Measurements from ENCODE around the gene MEF2C. TPM values are rescaled to one million over a fixed set of nuclear protein-coding genes. Genes with fewer than 3 reads are reported as not detected.
A peak's percentile ranks its signal among the peaks of the same experiment; 100 is the strongest.
"Not testable (repeated sequence)": the region's sequence is repeated elsewhere in the genome, so short reads cannot be mapped to it uniquely, and the experiment has no call there.

Gene MEF2C
- total RNA-seq, 2 donors from 2014 or later: 0.77 TPM; not detected in 1

- ATAC-seq (replicated peaks): no peak
- no peak overlapping the region for H3K4me3 Mint-ChIP-seq
- H3K36me3 Mint-ChIP-seq (ENCODE audit: low read depth): no peaks in the 10 kb centered on the region
- H3K27me3 Mint-ChIP-seq: peaks cover 12% of the 10 kb centered on the region
- peaks cover 1% of the 10 kb centered on the region for H3K9me3 Mint-ChIP-seq
- H3K4me1 Mint-ChIP-seq: no peaks in the 10 kb centered on the region
- H3K27ac Mint-ChIP-seq: no peak overlapping the region
These were observed 79.7 kb downstream of the MEF2C start for GRCh38 chr5:88803309-88803708.

DNA sequence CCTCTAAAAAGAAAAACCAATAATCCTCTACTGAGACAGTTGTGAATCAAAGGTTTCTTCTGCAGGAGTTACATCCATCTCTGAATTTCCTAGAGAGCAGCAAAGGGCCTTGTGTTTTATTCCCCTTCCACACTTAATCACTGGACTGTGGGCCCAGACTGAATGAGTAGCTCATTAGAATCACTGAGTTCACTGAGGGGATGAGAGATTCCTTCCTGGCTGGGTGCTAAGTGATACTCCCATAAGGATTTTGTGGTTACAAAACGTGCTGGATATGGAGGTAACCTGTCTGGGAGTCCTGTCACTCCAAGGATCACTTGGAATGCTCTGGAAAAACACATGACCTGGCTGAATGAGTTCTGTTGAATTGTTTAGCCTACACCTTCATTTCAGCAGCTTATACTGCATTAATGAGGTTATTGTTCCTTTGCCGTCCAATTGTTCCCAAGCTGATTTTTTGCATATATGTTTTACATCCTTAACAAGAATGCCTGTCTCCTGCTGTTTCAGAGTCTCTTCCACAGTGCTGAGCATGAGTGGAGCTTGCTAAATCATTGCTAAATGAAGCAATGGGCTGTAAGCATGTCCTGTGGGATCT, 82.9 kb downstream of the MEF2C start:
- no peak for ATAC-seq (replicated peaks)
- Mint-ChIP-seq H3K4me1 (no peaks in the 10 kb centered on the region), H3K27ac (no peak overlapping the region), H3K9me3 (peaks cover 4% of the 10 kb centered on the region), H3K4me3 (no peak overlapping the region), H3K27me3 (peaks cover 12% of the 10 kb centered on the region), H3K36me3 (ENCODE audit: low read depth) (no peaks in the 10 kb centered on the region)

DNA sequence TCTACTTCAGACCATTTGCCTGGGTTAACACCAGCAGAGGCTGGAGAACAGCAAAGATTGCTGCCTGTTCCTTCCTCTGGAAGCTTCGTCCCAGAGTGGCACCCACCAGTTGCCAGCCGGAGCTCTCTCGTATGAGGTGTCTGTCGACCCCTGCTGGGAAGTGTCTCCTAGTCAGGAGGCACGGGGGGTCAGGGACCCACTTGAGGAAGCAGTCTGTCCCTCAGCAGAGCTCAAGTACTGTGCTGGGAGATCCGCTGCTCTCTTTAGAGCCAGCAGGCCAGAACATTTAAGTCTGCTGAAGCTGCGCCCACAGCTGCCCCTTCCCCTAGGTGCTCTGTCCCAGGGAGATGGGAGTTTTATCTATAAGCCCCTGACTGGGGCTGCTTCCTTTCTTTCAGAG, 84.1 kb downstream of the MEF2C start:
- H3K27me3 Mint-ChIP-seq; H3K27ac Mint-ChIP-seq; H3K9me3 Mint-ChIP-seq; H3K36me3 Mint-ChIP-seq (ENCODE audit: low read depth); H3K4me3 Mint-ChIP-seq; H3K4me1 Mint-ChIP-seq; ATAC-seq (replicated peaks): not testable (repeated sequence)

DNA sequence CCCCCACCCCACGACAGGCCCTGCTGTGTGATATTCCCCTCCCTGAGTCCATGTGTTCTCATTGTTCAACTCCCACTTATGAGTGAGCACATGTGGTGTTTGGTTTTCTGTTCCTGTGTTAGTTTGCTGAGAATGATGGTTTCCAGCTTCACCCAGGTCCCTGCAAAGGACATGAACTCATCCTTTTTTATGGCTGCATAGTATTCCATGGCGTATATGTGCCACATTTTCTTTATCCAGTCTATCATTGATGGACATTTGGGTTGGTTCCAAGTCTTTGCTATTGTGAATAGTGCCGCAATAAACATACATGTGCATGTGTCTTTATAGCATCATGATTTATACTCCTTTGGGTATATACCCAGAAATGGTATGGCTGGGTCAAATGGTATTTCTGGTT, 89.2 kb downstream of the MEF2C start:
- not testable (repeated sequence) for ATAC-seq (replicated peaks); H3K36me3 Mint-ChIP-seq (ENCODE audit: low read depth); H3K9me3 Mint-ChIP-seq; H3K4me3 Mint-ChIP-seq; H3K27me3 Mint-ChIP-seq; H3K4me1 Mint-ChIP-seq; H3K27ac Mint-ChIP-seq

DNA sequence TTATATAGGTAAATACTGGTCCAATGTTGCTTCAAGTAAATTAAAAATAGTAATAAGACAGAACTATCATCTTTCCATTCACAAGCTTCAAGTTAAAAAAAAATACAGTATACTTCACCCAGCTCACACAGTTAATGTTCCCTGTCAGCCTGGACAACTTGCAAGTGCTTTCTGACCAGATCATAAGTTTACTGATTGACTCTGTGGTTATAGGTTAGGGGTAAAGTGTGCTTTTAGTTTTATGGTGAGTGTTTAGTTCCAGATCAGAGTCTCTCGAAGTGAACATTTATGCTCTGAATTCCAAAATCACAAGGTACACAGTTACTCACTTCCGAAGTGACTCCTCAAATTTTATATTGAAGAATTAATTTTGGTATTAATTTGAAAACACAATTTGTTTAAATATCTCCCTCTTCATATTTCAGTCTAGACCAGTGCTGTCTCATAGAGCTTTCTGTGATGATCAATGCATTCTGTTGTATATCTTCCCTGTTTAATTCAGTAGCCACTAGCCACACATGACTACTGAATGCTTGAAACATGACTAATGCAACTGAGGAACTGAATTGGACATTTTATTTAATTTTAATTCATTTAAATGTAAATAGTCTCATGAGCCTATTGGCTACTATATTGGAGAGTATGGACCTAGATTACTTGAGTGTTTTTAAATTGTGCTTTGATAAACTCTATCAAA, 90.7 kb downstream of the MEF2C start:
- no peak overlapping the region for H3K4me3 Mint-ChIP-seq
- no peaks in the 10 kb centered on the region for H3K9me3 Mint-ChIP-seq
- no peaks in the 10 kb centered on the region for H3K27me3 Mint-ChIP-seq
- no peak for ATAC-seq (replicated peaks)
- H3K36me3 Mint-ChIP-seq (ENCODE audit: low read depth): no peaks in the 10 kb centered on the region
- no peaks in the 10 kb centered on the region for H3K4me1 Mint-ChIP-seq
- no peak overlapping the region for H3K27ac Mint-ChIP-seq

DNA sequence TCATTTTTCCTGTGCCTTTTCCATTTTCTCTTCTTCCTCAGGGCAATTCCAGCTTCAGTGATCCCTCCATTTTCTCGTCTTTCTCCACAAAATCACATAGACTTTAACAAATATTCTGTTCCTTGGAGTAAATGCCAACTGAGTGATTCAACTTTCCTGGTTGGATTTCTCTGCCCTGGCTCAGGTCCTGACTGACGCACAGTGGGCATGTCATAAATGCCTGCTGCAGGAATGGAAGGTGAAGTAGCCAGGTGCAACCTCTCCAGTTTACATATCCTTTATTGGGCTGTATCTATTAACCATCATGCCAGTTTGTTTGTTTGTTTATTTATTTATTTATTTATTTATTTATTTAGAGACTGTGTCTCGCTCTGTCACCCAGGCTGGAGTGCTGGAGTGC, 95.1 kb downstream of the MEF2C start:
- Mint-ChIP-seq H3K36me3 (ENCODE audit: low read depth) (no peaks in the 10 kb centered on the region), H3K27me3 (no peaks in the 10 kb centered on the region), H3K9me3 (no peaks in the 10 kb centered on the region), H3K4me1 (peaks cover 3% of the 10 kb centered on the region), H3K4me3 (no peak overlapping the region), H3K27ac (no peak overlapping the region)
- ATAC-seq (replicated peaks): no peak

GRCh38 chr5:88786789-88787188, 96.2 kb downstream of the MEF2C start:
- no peak overlapping the region for H3K4me3 Mint-ChIP-seq
- H3K36me3 Mint-ChIP-seq (ENCODE audit: low read depth): no peaks in the 10 kb centered on the region
- H3K27me3 Mint-ChIP-seq: no peaks in the 10 kb centered on the region
- H3K27ac Mint-ChIP-seq: no peak overlapping the region
- H3K4me1 Mint-ChIP-seq: peaks cover 3% of the 10 kb centered on the region
- H3K9me3 Mint-ChIP-seq: no peaks in the 10 kb centered on the region
- ATAC-seq (replicated peaks): no peak

DNA sequence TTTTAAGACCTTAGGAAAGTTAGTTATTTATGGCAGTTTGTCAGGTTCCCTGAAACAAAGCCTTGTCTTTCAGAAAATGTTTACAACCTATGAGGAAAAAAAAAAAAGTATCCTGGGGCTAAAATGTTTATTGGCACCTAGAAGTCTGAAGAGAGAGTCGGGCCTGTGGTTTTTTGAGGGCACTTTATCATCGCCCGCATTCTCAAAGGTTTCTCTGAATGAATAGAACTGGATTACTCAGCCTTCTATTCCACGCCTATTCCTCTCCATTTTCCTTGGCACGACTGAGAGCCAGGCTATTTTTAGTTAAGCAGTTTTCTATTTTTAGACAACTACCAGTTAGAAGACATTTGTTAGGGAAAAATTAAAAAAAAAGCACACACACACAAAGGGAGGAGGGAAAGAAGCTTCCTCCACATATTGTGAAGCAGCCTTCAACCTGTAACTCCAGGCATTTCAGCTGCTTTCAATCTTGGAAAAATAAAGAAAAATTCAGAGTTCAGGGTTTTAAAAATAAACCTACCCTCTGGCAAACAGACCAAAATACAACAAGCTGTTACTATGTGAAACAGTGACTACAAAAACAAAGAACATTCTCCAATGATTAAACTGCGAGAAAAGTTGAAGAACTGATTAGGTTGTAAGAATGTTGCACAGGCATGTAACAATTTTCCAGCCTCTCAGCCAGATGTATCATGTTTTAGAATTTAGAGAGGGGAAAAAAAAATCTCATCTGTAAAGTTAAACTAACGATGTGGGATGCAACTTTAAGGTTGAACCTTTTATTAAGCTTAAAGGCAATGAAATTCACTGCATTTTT, 97.0 kb downstream of the MEF2C start:
- H3K9me3 Mint-ChIP-seq: no peaks in the 10 kb centered on the region
- ATAC-seq (replicated peaks): peak; percentile 90
- H3K36me3 Mint-ChIP-seq (ENCODE audit: low read depth): no peaks in the 10 kb centered on the region
- H3K4me3 Mint-ChIP-seq: peak overlapping the region; percentile 32
- peaks cover 3% of the 10 kb centered on the region for H3K4me1 Mint-ChIP-seq
- H3K27me3 Mint-ChIP-seq: no peaks in the 10 kb centered on the region
- H3K27ac Mint-ChIP-seq: no peak overlapping the region

DNA sequence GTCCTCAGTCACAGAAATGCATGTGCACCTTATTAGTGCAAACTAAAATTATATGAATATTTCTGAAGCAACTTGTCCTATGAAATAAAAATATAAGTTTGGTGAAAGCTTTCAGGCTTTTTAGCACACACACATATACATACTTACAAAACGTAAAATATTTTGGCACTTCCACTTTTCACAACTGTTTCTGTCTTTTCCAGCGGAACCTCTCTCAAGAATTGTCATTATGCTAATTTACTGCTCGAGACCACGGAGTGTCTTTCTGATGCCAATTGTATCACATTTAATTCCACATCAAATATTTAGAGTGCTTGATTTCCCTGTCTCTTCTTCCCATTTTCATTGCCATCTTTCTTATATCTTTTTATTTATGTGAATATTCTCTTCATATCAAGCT, 100.4 kb downstream of the MEF2C start:
- H3K36me3 Mint-ChIP-seq (ENCODE audit: low read depth): no peaks in the 10 kb centered on the region
- H3K4me3 Mint-ChIP-seq: no peak overlapping the region
- peaks cover 3% of the 10 kb centered on the region for H3K4me1 Mint-ChIP-seq
- no peak for ATAC-seq (replicated peaks)
- no peaks in the 10 kb centered on the region for H3K9me3 Mint-ChIP-seq
- H3K27ac Mint-ChIP-seq: no peak overlapping the region
- H3K27me3 Mint-ChIP-seq: peaks cover 4% of the 10 kb centered on the region

DNA sequence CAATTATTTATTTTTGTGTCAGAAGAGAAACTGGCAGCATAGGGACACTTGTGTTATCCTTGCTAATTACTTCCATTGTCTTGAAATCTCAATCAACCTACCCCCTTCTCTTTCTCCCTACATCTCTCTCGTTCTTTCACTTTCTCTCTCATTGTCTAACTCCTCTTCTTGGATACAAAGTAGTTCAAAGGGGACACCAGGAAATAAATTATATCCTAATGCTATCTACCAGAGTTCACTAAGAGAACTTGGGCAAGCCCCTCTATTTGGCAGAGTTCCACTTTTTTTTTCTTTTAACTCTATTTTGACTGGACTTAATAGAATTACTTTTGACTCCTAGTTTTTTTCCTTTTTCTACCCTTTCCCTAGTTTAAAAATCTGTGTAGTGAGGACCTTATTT, 102.2 kb downstream of the MEF2C start:
- ATAC-seq (replicated peaks): no peak
- no peak overlapping the region for H3K27ac Mint-ChIP-seq
- peaks cover 1% of the 10 kb centered on the region for H3K4me1 Mint-ChIP-seq
- H3K36me3 Mint-ChIP-seq (ENCODE audit: low read depth): no peaks in the 10 kb centered on the region
- H3K27me3 Mint-ChIP-seq: peaks cover 4% of the 10 kb centered on the region
- no peak overlapping the region for H3K4me3 Mint-ChIP-seq
- no peaks in the 10 kb centered on the region for H3K9me3 Mint-ChIP-seq

GRCh38 chr5:88778736-88779135, 104.2 kb downstream of the MEF2C start:
- Mint-ChIP-seq H3K36me3 (ENCODE audit: low read depth) (no peaks in the 10 kb centered on the region), H3K4me1 (no peaks in the 10 kb centered on the region), H3K4me3 (no peak overlapping the region), H3K27ac (no peak overlapping the region), H3K27me3 (peaks cover 4% of the 10 kb centered on the region), H3K9me3 (no peaks in the 10 kb centered on the region)
- no peak for ATAC-seq (replicated peaks)

DNA sequence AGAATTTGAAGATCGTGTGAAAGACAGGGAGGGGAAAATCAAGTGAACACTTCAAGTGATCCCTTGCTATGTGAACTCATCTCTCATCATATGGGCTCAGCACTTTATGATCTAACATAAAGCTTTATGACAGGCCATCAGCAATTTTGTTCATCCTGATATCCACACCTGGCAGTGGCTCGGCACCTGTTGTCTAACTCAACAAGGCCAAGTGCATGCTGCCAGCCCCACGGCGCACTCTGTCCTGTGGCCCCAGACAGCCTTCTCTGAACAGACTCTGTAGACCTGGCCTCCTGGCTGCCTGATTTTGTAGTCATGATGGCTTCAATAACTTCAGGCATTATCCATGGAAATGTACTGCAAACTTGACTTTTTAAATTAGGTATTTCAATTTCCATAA, 106.3 kb downstream of the MEF2C start:
- Mint-ChIP-seq H3K9me3 (no peaks in the 10 kb centered on the region), H3K4me1 (no peaks in the 10 kb centered on the region), H3K4me3 (no peak overlapping the region), H3K27me3 (peaks cover 7% of the 10 kb centered on the region), H3K36me3 (ENCODE audit: low read depth) (no peaks in the 10 kb centered on the region), H3K27ac (no peak overlapping the region)
- no peak for ATAC-seq (replicated peaks)

GRCh38 chr5:88772831-88773230, 110.2 kb downstream of the MEF2C start:
- no peak for ATAC-seq (replicated peaks)
- no peak overlapping the region for H3K27ac Mint-ChIP-seq
- H3K4me3 Mint-ChIP-seq: no peak overlapping the region
- peaks cover 19% of the 10 kb centered on the region for H3K27me3 Mint-ChIP-seq
- H3K4me1 Mint-ChIP-seq: no peaks in the 10 kb centered on the region
- H3K36me3 Mint-ChIP-seq (ENCODE audit: low read depth): no peaks in the 10 kb centered on the region
- H3K9me3 Mint-ChIP-seq: peaks cover 4% of the 10 kb centered on the region

DNA sequence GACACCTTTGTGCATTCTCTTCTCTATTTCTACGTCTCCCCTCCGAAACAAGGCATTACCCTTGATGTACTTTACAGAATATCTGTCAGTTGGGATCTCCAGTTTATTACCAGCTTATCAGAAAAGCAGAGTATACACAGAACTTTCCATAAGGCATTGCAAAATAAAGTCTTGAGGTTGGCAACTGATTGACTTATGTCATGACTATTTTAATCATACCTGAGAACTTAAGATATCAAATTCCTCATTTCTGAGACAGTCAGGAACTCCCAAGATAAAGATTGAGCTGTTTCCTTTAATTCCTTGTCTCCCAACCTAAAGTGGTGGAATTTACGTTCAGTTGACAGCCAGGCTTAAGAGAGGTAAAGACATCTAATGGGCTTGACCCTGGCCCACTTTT, 110.9 kb downstream of the MEF2C start:
- Mint-ChIP-seq H3K4me1 (no peaks in the 10 kb centered on the region), H3K27me3 (peaks cover 20% of the 10 kb centered on the region), H3K27ac (no peak overlapping the region), H3K4me3 (no peak overlapping the region), H3K36me3 (ENCODE audit: low read depth) (no peaks in the 10 kb centered on the region), H3K9me3 (peaks cover 4% of the 10 kb centered on the region)
- no peak for ATAC-seq (replicated peaks)

Measured in activated T-helper 17 cell treated with anti-CD3 and anti-CD28 coated beads, Interleukin-2, amount 50 U/mL, for 72 hours (primary cell).